ENCODE data around the gene VCAN.

The VCAN gene

DNA sequence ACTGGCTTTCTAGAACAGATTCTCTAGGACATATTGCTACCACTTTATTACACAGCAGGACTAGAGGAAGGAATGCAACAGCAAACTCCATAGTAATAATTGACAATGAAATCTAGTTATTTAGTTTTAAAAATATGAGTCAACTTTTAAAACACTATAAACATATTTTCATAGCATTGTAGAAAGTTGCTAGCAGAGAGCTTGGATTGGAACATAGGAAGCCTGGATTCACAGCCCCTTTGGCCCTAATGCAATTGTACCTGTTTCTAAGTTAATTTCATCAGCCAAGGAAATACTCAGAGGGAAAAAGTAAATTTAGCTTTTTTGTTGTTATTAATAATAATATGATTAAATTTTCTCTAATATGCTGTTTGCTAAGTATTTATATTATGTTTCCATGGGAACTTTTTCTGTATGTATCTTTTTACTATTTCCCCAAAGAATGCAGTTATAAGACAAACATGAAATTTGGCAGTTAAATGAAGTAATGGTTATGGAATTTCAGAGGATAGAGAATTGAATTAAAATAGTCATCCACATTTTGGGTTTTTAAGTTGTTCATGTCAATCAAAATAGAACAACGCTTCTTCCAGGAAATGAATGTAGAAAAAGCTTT, 45.6 kb downstream of the VCAN start:
- Histone ChIP-seq H3K79me2 (ENCODE audit: control insufficient read depth, low read length) (no peaks in the 10 kb centered on the region), H3K4me1 (ENCODE audit: control insufficient read depth, low read length) (no peaks in the 10 kb centered on the region), H3K36me3 (ENCODE audit: control insufficient read depth, low read length) (no peaks in the 10 kb centered on the region), H3K9me2 (replicated peaks; ENCODE audit: control insufficient read depth, low read length) (no peaks in the 10 kb centered on the region), H3K27me3 (ENCODE audit: control insufficient read depth, low read length) (no peaks in the 10 kb centered on the region), H4K20me1 (ENCODE audit: control insufficient read depth, insufficient read depth, low read depth, low read length) (no peaks in the 10 kb centered on the region), H3K9me3 (ENCODE audit: control insufficient read depth, insufficient read depth, low read length) (no peaks in the 10 kb centered on the region), H3K4me2 (ENCODE audit: low read length) (no peak overlapping the region), H3K4me3 (ENCODE audit: low read length) (no peak overlapping the region), H3K27ac (ENCODE audit: low read depth, low read length) (no peak overlapping the region), H3F3A (ENCODE audit: control insufficient read depth, insufficient read depth) (no peaks in the 10 kb centered on the region)
- TF ChIP-seq, protein P1, sequence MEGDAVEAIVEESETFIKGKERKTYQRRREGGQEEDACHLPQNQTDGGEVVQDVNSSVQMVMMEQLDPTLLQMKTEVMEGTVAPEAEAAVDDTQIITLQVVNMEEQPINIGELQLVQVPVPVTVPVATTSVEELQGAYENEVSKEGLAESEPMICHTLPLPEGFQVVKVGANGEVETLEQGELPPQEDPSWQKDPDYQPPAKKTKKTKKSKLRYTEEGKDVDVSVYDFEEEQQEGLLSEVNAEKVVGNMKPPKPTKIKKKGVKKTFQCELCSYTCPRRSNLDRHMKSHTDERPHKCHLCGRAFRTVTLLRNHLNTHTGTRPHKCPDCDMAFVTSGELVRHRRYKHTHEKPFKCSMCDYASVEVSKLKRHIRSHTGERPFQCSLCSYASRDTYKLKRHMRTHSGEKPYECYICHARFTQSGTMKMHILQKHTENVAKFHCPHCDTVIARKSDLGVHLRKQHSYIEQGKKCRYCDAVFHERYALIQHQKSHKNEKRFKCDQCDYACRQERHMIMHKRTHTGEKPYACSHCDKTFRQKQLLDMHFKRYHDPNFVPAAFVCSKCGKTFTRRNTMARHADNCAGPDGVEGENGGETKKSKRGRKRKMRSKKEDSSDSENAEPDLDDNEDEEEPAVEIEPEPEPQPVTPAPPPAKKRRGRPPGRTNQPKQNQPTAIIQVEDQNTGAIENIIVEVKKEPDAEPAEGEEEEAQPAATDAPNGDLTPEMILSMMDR (IDR thresholded peaks at IDR 0.05; ENCODE audit: low read depth, low read length, poor library complexity, severe bottlenecking), result no peak
- TF ChIP-seq EZH2phosphoT487 (IDR thresholded peaks at IDR 0.05; ENCODE audit: borderline replicate concordance, low read length), result no peak

DNA sequence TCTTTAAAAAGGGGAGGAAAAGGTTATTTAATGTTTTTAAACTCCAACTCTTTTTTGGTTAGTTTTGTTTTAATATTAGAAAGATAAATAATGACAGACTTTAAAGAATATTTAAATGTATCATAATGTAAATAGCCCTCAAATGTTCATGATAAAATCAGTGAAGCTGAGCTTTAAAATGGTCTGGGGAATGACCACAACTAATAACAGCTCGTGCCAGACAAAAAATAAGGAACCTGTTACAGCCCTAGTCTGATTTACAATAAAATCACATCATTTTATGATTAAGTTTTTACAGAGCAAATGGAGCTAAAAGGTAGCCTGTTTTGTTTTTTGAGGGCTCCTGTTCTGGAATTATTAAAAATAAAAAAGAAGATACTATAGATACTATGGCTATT, 46.1 kb downstream of the VCAN start:
- no peaks in the 10 kb centered on the region for H3K9me2 ChIP-seq (replicated peaks; ENCODE audit: control insufficient read depth, low read length)
- H3K4me2 ChIP-seq (ENCODE audit: low read length), result no peak overlapping the region
- H3K79me2 ChIP-seq (ENCODE audit: control insufficient read depth, low read length), result no peaks in the 10 kb centered on the region
- H4K20me1 ChIP-seq (ENCODE audit: control insufficient read depth, insufficient read depth, low read depth, low read length), result no peaks in the 10 kb centered on the region
- no peaks in the 10 kb centered on the region for H3K4me1 ChIP-seq (ENCODE audit: control insufficient read depth, low read length)
- TF ChIP-seq, protein P1 (IDR thresholded peaks at IDR 0.05; ENCODE audit: low read depth, low read length, poor library complexity, severe bottlenecking), result no peak
- no peak for TF ChIP-seq EZH2phosphoT487 (IDR thresholded peaks at IDR 0.05; ENCODE audit: borderline replicate concordance, low read length)
- H3K27me3 ChIP-seq (ENCODE audit: control insufficient read depth, low read length), result no peaks in the 10 kb centered on the region
- no peak overlapping the region for H3K4me3 ChIP-seq (ENCODE audit: low read length)
- no peak overlapping the region for H3K27ac ChIP-seq (ENCODE audit: low read depth, low read length)
- H3K36me3 ChIP-seq (ENCODE audit: control insufficient read depth, low read length), result no peaks in the 10 kb centered on the region
- no peaks in the 10 kb centered on the region for H3F3A ChIP-seq (ENCODE audit: control insufficient read depth, insufficient read depth)
- no peaks in the 10 kb centered on the region for H3K9me3 ChIP-seq (ENCODE audit: control insufficient read depth, insufficient read depth, low read length)

DNA sequence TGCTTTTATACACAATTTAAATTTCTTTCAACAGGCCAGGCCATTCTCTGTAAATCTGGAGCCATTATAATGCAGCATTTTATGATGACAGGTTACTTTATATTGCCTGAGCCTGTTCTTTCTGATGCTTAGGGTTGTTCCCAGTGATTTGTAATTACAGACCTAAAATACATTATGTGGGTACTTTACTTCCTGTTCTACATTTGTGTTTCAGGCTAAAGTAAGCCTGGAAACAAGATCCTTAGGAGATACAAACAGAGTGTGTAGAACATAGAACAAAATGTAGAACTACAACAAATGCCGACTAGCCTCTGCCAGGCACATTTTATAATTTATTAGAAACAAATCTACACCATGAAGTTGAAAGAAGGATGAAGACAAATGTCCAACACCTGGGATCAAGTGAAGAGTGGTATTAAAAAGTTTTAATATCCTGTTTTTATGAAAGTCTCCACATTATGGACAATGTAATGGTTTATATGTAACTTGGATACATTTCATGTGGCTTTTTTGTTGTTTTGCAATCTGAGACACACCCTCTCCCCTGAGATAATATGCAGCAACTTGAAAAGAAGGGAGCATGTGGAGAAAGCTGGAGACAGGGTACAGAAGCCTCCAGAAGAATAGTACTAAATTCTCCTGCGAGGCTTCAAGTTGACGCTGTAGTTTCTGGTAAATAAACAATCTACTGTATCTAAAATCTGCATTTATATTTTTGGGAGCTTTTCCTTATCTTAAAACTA, 46.9 kb downstream of the VCAN start:
- no peaks in the 10 kb centered on the region for H3K27me3 ChIP-seq (ENCODE audit: control insufficient read depth, low read length)
- TF ChIP-seq EZH2phosphoT487 (IDR thresholded peaks at IDR 0.05; ENCODE audit: borderline replicate concordance, low read length), result no peak
- TF ChIP-seq, protein P1 (IDR thresholded peaks at IDR 0.05; ENCODE audit: low read depth, low read length, poor library complexity, severe bottlenecking), result no peak
- no peaks in the 10 kb centered on the region for H3F3A ChIP-seq (ENCODE audit: control insufficient read depth, insufficient read depth)
- no peaks in the 10 kb centered on the region for H3K36me3 ChIP-seq (ENCODE audit: control insufficient read depth, low read length)
- H3K4me2 ChIP-seq (ENCODE audit: low read length), result no peak overlapping the region
- H3K4me3 ChIP-seq (ENCODE audit: low read length), result no peak overlapping the region
- no peaks in the 10 kb centered on the region for H3K79me2 ChIP-seq (ENCODE audit: control insufficient read depth, low read length)
- no peaks in the 10 kb centered on the region for H3K9me2 ChIP-seq (replicated peaks; ENCODE audit: control insufficient read depth, low read length)
- no peaks in the 10 kb centered on the region for H3K9me3 ChIP-seq (ENCODE audit: control insufficient read depth, insufficient read depth, low read length)
- H4K20me1 ChIP-seq (ENCODE audit: control insufficient read depth, insufficient read depth, low read depth, low read length), result no peaks in the 10 kb centered on the region
- no peaks in the 10 kb centered on the region for H3K4me1 ChIP-seq (ENCODE audit: control insufficient read depth, low read length)
- H3K27ac ChIP-seq (ENCODE audit: low read depth, low read length), result no peak overlapping the region
